HUES48 (cell line): ENCODE measurements around the gene CACNA2D4.

ENCODE experiments used
- H3K27ac ChIP-seq: one replicate; pipeline ENCODE4 v1.7.0; 2013; ENCODE audit warnings: low read depth, low read length, inconsistent platforms
- H3K27me3 ChIP-seq: 2 replicates; pipeline ENCODE4 v1.6.1; 2013; ENCODE audit warnings: mild to moderate bottlenecking, low read length; ENCODE audit not compliant: control insufficient read depth, insufficient read depth
- H3K36me3 ChIP-seq: 2 replicates; pipeline ENCODE4 v1.6.1; 2013; ENCODE audit warnings: low read length; ENCODE audit not compliant: control insufficient read depth, insufficient read depth
- H3K4me1 ChIP-seq: 2 replicates; pipeline ENCODE4 v1.6.1; 2013; ENCODE audit warnings: mild to moderate bottlenecking, low read length; ENCODE audit not compliant: control insufficient read depth, insufficient read depth
- H3K4me3 ChIP-seq: 2 replicates; pipeline ENCODE4 v1.5.1; 2013; ENCODE audit warnings: mild to moderate bottlenecking, low read depth, low read length
- H3K9ac ChIP-seq: 2 replicates; pipeline ENCODE4 v1.6.1; 2013; ENCODE audit warnings: mild to moderate bottlenecking, low read depth, low read length, moderate library complexity
- H3K9me3 ChIP-seq: 2 replicates; pipeline ENCODE4 v1.6.1; 2013; ENCODE audit warnings: low read length; ENCODE audit not compliant: control insufficient read depth, insufficient read depth

Gene CACNA2D4

GRCh38 chr12:1862973-1863372 lies 55.5 kb downstream of the CACNA2D4 start:
- H3K9me3 ChIP-seq = no peaks in the 10 kb centered on the region
- H3K27me3 ChIP-seq = no peaks in the 10 kb centered on the region
- no peak overlapping the region for H3K9ac ChIP-seq
- no peaks in the 10 kb centered on the region for H3K36me3 ChIP-seq
- no peak overlapping the region for H3K4me3 ChIP-seq
- no peaks in the 10 kb centered on the region for H3K4me1 ChIP-seq
- no peak overlapping the region for H3K27ac ChIP-seq

DNA sequence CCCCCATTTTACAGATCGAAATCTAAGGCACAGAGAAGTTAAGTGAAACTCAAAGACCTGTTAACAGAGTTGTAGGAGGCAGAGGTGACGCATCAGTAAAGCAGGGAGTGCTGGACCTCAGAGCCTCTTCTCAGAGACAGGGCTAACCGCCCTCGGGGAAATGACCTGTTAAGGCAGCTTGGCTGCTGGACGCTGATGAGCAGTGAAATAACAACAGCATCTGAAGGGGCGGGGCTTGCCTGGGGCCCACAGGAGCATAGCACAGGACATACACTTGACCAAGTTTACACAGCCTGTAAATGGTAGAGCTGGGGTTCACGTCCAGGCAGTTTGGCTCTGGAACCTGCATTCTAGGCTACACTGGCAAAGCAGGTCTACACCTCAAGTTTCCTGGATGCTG lies 58.8 kb downstream of the CACNA2D4 start:
- Histone ChIP-seq H3K27me3 (no peaks in the 10 kb centered on the region), H3K36me3 (no peaks in the 10 kb centered on the region), H3K4me1 (no peaks in the 10 kb centered on the region), H3K27ac (no peak overlapping the region), H3K9ac (no peak overlapping the region), H3K9me3 (peaks cover 10% of the 10 kb centered on the region), H3K4me3 (no peak overlapping the region)

GRCh38 chr12:1858456-1858855 lies 60.0 kb downstream of the CACNA2D4 start:
- Histone ChIP-seq H3K27ac (no peak overlapping the region), H3K9ac (no peak overlapping the region), H3K4me1 (no peaks in the 10 kb centered on the region), H3K4me3 (no peak overlapping the region), H3K9me3 (peaks cover 20% of the 10 kb centered on the region), H3K36me3 (no peaks in the 10 kb centered on the region), H3K27me3 (no peaks in the 10 kb centered on the region)

GRCh38 chr12:1857821-1858220 lies 60.6 kb downstream of the CACNA2D4 start:
- no peak overlapping the region for H3K4me3 ChIP-seq
- no peaks in the 10 kb centered on the region for H3K27me3 ChIP-seq
- peaks cover 20% of the 10 kb centered on the region for H3K9me3 ChIP-seq
- H3K36me3 ChIP-seq = no peaks in the 10 kb centered on the region
- no peak overlapping the region for H3K9ac ChIP-seq
- H3K4me1 ChIP-seq = no peaks in the 10 kb centered on the region
- H3K27ac ChIP-seq = no peak overlapping the region

GRCh38 chr12:1857086-1857485 lies 61.4 kb downstream of the CACNA2D4 start:
- no peaks in the 10 kb centered on the region for H3K36me3 ChIP-seq
- H3K4me3 ChIP-seq = no peak overlapping the region
- no peak overlapping the region for H3K27ac ChIP-seq
- no peaks in the 10 kb centered on the region for H3K4me1 ChIP-seq
- H3K9me3 ChIP-seq = peaks cover 20% of the 10 kb centered on the region
- H3K9ac ChIP-seq = no peak overlapping the region
- H3K27me3 ChIP-seq = no peaks in the 10 kb centered on the region

DNA sequence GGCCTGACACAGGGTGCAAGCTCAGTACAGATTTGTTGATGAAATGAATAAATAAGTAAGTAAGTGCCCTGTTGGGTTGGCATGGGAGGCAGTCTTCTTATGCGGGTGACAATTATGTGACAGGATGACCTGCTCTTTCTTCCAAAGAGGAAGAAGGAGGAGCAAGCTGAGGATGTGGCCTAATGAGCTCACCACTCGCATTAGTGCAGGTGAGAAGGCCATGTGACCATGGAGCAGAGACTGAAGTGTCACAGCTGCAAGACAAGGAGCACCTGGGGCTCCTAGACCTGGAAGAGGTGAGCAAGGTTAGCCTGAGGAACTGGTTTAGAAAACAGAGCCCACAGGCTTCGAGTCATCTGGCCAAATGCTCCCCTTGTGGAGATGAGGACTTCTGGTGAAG lies 63.2 kb downstream of the CACNA2D4 start:
- Histone ChIP-seq H3K27ac (no peak overlapping the region), H3K4me3 (no peak overlapping the region), H3K36me3 (no peaks in the 10 kb centered on the region), H3K9me3 (peaks cover 20% of the 10 kb centered on the region), H3K4me1 (no peaks in the 10 kb centered on the region), H3K27me3 (no peaks in the 10 kb centered on the region), H3K9ac (no peak overlapping the region)

- Histone ChIP-seq H3K4me3 (no peak overlapping the region), H3K4me1 (no peaks in the 10 kb centered on the region), H3K9ac (no peak overlapping the region), H3K36me3 (no peaks in the 10 kb centered on the region), H3K27me3 (no peaks in the 10 kb centered on the region), H3K27ac (no peak overlapping the region), H3K9me3 (peaks cover 20% of the 10 kb centered on the region)
Measured at GRCh38 chr12:1853716-1854115, 64.7 kb downstream of the CACNA2D4 start.

GRCh38 chr12:1852076-1852475 lies 66.4 kb downstream of the CACNA2D4 start:
- Histone ChIP-seq H3K36me3 (no peaks in the 10 kb centered on the region), H3K27me3 (no peaks in the 10 kb centered on the region), H3K4me1 (no peaks in the 10 kb centered on the region), H3K4me3 (no peak overlapping the region), H3K27ac (no peak overlapping the region), H3K9me3 (peaks cover 20% of the 10 kb centered on the region), H3K9ac (no peak overlapping the region)

DNA sequence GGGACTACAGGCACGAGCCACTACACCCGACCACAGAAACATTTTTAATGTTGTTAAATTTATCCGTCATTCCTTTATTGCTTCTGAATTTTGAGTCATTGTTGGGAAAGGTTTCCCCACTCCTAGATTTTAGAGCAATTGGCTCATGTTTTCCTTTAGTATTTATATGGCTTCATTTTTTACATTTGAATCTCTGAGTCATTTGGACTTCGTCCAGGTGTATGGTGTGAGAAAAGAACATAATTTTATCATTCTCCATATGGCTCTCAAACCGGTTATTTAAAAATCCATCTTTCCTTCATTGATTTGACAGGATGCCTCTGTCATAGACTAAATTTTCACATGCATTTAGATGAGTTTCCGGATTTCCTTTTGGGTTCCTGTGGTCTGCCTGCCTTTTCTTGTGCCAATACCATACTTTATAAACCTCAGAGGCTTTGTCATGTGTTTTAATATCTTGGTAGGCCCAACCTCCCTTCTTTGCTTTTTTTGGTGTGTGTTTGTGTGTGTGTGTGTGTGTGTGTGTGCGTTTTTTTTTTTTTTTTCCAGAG lies 67.2 kb downstream of the CACNA2D4 start:
- H3K9ac ChIP-seq = no peak overlapping the region
- no peaks in the 10 kb centered on the region for H3K4me1 ChIP-seq
- no peak overlapping the region for H3K4me3 ChIP-seq
- H3K27me3 ChIP-seq = no peaks in the 10 kb centered on the region; the same call in 1 of the 2 replicates
- no peak overlapping the region for H3K27ac ChIP-seq
- peaks cover 20% of the 10 kb centered on the region for H3K9me3 ChIP-seq
- no peaks in the 10 kb centered on the region for H3K36me3 ChIP-seq

- Histone ChIP-seq H3K27me3 (peaks cover 7% of the 10 kb centered on the region; the same call in 1 of the 2 replicates), H3K4me1 (peaks cover 14% of the 10 kb centered on the region), H3K4me3 (no peak overlapping the region), H3K36me3 (no peaks in the 10 kb centered on the region), H3K9ac (no peak overlapping the region), H3K9me3 (0 out of 2 replicates have a peak, but pooled peaks cover 1% of the 10 kb centered on the region), H3K27ac (no peak overlapping the region)
Measured at GRCh38 chr12:1848745-1849144, 69.7 kb downstream of the CACNA2D4 start.

DNA sequence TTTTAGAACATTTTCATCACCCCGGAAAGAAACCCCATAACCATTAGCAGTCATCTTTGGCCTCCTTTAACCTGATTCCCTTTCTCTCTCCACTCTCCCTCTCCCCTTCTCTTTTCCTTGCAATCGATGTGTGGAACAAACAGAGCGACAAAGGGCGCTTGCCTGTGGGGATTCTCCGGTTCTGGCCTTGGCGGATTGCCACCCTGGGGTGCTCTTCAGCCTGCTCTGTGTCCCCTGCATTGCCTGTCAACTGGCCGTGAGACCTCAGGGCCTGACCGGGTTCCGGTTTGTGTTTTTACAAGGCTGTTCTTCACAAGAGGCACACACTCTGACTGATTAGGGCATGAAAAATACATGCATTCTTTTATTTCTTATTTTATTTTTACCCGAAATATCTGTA lies 70.3 kb downstream of the CACNA2D4 start:
- Histone ChIP-seq H3K4me3 (no peak overlapping the region), H3K4me1 (peaks cover 16% of the 10 kb centered on the region), H3K9ac (no peak overlapping the region), H3K27ac (no peak overlapping the region), H3K27me3 (peaks cover 7% of the 10 kb centered on the region; the same call in 1 of the 2 replicates), H3K9me3 (no peaks in the 10 kb centered on the region), H3K36me3 (no peaks in the 10 kb centered on the region)
